HG03280 (cell line): ENCODE data around the gene CDC34.
"Not testable (repeated sequence)": the region's sequence is repeated elsewhere in the genome, so short reads cannot be mapped to it uniquely, and the experiment has no call there.

Experiments
- ATAC-seq: cut with Tn5 transposase; IDR thresholded peaks from one replicate; pipeline ENCODE4 v1.9.1; 2021; ENCODE audit warnings: mild to moderate bottlenecking, moderate library complexity; ENCODE audit not compliant: unreplicated experiment

The CDC34 gene

GRCh38 chr19:572140-572742, 40.7 kb downstream of the CDC34 start, which contains the start of gene BSG:
BSG (plus strand) TSS chr19:572596; CDS start chr19:572635, 39 bp downstream.
- ATAC-seq = peak; percentile 78

DNA sequence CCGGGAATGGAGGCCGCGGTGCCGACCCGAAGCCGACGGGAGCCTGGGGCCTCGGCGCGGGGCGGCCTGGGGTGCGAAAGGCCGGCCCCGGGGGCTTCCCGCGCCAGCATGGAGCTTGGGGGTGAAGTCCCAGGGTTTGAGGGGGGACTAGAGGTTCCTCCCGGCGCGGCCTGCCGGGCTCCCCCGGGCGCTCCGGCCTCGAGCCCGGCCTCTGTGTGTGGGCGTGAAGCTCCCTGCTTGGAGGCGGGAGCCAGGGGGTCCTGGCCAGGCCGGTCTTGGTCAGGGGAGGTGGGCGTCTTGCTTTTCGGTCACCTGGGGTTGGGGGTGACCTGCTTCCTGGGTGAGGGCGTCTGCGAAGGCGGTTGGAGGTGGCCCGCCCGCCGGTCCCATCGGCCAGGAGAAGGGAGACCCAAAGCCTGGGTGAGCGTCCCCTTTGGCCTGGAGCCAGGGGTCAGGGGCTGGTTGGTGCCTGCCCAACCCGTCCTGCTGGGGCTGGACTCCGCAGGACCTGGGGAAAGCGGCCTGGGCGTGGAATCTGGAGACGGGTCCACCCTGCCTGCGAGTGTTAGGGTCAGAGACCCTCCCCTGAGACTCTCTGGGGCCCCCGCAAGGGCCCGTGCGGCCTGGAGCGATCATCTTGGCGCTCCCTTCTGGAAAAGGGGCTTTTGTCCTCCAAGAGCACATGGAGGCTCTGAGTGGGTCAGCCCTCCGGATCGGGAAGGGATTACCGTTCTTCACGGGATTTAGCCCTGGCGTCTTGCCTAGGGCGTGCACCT, 41.4 kb downstream of the CDC34 start:
- ATAC-seq = peak; percentile 6

GRCh38 chr19:573519-573825, 41.9 kb downstream of the CDC34 start:
- no peak for ATAC-seq

GRCh38 chr19:574658-575526, 43.3 kb downstream of the CDC34 start:
- ATAC-seq = no peak

DNA sequence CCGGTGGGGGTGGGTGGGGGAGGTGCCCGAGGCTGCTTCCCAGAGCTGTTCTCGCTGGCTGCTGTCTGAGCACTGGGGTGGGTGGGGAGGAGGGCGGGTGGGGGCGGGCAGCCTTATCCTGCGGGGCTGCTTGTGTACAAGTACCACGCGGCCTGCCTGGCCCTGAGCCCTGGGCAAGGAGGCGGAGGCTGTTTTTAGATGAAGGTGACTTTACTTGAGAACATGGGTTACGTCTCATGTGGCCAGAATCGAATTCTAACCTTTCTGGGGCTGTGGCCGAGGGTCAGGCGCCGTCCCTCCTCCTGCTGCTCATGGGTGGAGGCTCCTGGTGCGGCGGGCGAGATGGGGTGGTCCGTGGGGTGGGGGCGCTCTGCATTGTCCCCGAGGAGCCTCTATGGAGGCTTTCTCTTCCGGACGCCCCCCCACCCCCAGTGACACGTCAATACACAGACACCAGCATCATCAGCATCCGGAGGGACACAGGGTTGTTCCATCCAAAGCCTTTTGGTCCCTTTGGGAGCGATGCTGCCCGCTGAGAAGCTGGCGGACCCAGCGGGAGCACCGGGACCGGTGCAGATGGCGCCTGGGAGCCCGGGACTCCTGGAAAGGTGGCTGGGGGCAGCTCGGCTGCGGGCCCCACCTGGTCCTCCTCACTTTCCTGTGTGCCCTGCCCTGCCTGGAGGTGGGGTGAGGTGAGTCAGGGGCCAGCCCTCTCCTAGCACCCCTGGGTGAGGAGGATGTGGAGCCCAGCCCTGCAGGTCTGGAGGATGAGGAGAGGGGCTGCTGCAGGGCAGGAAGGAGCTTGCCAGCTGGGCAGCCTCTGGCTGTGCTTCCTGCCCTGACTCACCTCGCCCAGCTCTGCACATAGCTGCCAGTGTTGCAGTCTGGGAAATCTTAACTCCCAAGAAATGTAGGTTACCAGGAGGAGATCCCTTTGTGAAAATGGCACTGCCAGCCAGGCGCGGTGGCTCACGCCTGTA, 44.3 kb downstream of the CDC34 start:
- no peak for ATAC-seq

- no peak for ATAC-seq
These were observed 45.3 kb downstream of the CDC34 start for GRCh38 chr19:576768-577438.

DNA sequence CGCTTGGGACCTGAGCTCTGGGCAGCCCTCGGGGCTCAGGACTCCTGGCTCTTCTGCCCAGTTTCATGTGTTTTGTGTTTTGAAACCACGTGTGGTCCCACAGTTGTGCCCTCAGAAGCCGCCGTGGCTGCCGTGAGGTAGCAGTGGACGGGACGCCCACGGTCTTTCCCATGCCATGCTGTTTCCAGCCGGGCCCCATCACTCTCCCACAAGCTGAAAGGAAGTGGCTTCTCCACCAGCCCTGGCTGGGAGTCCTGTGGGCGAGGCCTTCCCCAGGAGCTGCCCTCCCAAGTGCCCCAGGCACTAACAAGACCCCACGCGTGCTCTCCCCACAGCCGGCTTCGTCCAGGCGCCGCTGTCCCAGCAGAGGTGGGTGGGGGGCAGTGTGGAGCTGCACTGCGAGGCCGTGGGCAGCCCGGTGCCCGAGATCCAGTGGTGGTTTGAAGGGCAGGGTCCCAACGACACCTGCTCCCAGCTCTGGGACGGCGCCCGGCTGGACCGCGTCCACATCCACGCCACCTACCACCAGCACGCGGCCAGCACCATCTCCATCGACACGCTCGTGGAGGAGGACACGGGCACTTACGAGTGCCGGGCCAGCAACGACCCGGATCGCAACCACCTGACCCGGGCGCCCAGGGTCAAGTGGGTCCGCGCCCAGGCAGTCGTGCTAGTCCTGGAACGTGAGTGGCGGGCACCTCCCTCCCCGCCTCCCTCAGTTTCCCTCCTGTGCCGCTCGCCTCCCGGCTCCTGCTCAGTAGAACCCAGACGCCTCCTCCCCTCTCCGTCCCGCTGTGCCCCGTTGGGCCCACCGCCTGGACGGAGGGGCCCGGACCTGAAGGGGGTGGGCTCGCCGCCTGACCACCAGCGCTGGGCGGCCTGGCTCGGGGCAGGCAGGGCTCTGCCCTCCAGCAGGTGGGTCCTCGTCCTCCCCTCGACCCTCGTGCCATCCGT, 46.2 kb downstream of the CDC34 start:
- ATAC-seq = no peak

DNA sequence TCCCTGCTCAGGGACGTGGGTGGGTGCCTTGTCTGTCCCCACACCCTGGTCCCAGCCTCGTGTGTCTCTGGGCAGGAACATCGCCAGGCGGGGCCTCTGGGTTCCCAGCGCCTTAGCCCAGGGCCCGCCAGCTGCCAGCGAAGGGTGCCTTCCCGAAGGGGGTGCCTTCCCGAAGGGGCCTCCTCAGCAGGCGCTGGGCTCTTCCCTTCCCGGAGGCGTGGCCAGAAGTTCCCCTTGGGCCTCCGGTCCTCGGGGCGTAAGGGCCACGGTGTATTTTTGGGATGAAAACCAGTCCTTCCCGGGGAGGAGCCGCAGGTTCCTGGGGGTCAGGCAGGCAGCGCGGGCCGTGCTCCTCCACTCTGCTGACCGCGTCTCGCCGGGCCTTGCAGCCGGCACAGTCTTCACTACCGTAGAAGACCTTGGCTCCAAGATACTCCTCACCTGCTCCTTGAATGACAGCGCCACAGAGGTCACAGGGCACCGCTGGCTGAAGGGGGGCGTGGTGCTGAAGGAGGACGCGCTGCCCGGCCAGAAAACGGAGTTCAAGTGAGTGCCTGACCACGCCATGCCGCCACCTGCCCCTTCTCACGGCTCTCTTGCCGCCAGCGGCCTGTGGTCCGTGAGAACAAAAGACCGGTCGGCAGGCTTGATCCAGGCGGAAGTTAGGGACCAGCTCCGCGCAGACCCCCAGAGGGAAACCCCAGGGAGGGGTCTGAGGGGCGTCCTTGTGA, 47.7 kb downstream of the CDC34 start:
- ATAC-seq = no peak

DNA sequence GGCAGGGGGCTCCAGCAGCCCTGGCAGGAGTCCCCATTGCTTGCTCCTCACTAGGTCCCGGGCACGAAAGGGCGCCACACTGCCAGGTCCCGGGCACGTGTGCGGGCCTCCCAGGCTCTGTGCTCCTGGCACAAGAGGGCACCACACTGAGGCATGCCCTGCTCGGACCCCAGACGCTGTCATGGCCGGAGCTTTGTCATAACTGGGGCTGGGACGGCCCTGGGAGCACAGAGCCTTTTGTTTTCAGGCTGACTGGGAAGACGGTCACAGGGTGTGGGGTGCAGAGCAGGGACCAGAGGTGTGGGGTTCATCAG, 48.2 kb downstream of the CDC34 start:
- ATAC-seq = no peak

GRCh38 chr19:580274-580835, 48.8 kb downstream of the CDC34 start:
- ATAC-seq = no peak

DNA sequence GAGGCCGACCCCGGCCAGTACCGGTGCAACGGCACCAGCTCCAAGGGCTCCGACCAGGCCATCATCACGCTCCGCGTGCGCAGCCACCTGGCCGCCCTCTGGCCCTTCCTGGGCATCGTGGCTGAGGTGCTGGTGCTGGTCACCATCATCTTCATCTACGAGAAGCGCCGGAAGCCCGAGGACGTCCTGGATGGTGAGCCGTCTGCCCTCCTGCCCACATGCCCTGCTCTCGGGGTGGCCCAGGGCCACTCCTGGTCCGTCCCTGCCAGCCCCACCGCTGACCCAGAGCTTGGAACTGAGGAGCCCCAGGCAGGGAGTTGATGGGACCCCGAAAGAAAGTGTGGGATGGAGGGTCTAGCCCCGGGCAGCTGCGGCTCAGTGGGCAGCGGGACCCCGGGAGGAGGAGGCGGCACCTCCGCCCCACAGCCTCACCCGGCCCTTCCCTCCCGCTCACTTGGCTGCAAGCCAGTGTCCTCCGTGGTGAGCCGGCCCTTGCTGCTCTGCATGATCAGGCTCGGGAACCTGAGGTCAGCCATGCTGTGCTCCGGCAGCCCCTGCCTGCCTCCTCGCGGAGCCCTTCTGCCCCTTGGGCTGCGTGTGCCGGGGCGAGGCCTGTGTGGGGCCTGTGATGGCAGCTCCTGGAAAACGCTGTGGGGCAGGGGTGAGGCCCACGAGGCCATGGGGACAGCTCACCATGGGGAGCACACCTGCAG, 50.0 kb downstream of the CDC34 start:
- no peak for ATAC-seq

DNA sequence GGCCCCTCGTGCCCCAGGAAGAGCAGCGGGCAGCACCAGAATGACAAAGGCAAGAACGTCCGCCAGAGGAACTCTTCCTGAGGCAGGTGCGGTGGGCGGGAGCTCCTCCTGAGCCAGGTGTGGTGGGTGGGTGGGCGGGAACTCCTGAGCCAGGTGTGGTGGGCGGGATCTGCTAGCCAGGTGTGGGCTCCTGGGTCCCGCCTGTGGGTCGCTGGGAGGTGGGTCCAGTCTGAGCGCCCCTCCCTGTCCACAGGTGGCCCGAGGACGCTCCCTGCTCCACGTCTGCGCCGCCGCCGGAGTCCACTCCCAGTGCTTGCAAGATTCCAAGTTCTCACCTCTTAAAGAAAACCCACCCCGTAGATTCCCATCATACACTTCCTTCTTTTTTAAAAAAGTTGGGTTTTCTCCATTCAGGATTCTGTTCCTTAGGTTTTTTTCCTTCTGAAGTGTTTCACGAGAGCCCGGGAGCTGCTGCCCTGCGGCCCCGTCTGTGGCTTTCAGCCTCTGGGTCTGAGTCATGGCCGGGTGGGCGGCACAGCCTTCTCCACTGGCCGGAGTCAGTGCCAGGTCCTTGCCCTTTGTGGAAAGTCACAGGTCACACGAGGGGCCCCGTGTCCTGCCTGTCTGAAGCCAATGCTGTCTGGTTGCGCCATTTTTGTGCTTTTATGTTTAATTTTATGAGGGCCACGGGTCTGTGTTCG, 51.1 kb downstream of the CDC34 start:
- no peak for ATAC-seq

DNA sequence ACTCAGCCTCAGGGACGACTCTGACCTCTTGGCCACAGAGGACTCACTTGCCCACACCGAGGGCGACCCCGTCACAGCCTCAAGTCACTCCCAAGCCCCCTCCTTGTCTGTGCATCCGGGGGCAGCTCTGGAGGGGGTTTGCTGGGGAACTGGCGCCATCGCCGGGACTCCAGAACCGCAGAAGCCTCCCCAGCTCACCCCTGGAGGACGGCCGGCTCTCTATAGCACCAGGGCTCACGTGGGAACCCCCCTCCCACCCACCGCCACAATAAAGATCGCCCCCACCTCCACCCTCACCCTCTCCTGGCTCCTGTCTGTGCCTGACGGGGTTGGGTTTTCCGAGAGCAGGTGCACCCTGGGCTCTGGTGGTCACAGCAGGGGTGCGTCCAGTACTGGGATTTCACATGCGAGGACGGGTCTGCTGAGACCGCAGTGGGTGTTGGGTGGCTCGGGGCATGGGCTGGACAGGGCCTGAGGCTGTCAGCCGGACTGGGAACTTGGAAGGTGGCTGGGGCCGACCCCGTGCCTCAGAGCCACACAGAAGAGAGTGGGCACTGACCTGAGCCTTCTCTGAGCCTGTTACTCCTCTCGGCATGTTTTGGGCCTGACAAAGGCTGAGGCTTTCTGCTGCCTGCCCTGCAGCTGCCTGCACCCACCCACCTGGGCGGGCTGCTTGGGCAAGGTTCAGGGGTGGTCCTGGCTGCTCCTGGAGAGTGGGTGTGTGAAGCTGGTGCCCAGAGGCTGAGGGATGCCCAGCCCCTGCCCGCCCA, 51.8 kb downstream of the CDC34 start:
- no peak for ATAC-seq

DNA sequence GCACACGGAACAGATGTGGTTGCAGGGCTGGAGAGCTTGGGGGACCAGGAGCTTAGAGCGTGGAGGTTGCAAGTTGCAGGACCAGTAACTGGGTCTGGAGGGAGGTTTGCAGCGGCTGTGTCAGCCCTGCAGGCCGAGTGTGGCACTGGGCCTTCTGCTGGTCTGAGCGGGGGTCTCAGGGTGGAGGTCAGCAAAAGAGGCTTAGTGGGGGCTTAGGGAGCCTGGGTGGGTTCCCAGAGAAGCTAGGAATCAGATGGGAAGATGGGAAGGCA, 52.3 kb downstream of the CDC34 start:
- no peak for ATAC-seq

- no peak for ATAC-seq
These were observed 52.9 kb downstream of the CDC34 start for GRCh38 chr19:584240-585001.

- ATAC-seq = not testable (repeated sequence)
These were observed 53.6 kb downstream of the CDC34 start for GRCh38 chr19:585146-585545.
